WERI-Rb-1 (cell line): Measurements from ENCODE around the gene CMTM8.

ENCODE experiments used
- DNase-seq: peaks from one replicate; pipeline ENCODE4 v3.0.0-alpha.2; 2020
- H3K27ac ChIP-seq: fragments of 250-450 bp; sonication (Bioruptor Pico); 2 replicates; pipeline ENCODE4 v1.5.1; 2020; ENCODE audit warnings: mild to moderate bottlenecking, moderate library complexity
- H3K27me3 ChIP-seq: fragments of 250-450 bp; sonication (Bioruptor Pico); 2 replicates; pipeline ENCODE4 v1.5.1; 2021; ENCODE audit warnings: mild to moderate bottlenecking, low read depth, moderate library complexity; ENCODE audit not compliant: insufficient read depth, severe bottlenecking
- H3K36me3 ChIP-seq: fragments of 250-450 bp; sonication (Bioruptor Pico); 2 replicates; pipeline ENCODE4 v1.5.1; 2020; ENCODE audit warnings: mild to moderate bottlenecking, moderate library complexity
- H3K4me3 ChIP-seq: 2 replicates; pipeline ENCODE4 v1.5.1; 2011; ENCODE audit warnings: low read depth, mild to moderate bottlenecking, control low read depth, low read length
- H3K9me3 ChIP-seq: fragments of 250-450 bp; sonication (Bioruptor Pico); 2 replicates; pipeline ENCODE4 v1.5.1; 2021; ENCODE audit warnings: mild to moderate bottlenecking, moderate library complexity; ENCODE audit not compliant: severe bottlenecking
- CTCF ChIP-seq: IDR thresholded peaks from 2 replicates; pipeline ENCODE4 v1.5.1; 2011; ENCODE audit warnings: low read depth, mild to moderate bottlenecking, control low read depth, inconsistent platforms, low read length

The CMTM8 gene

GRCh38 chr3:32203854-32204253 lies 34.6 kb upstream of the CMTM8 start:
- no peak overlapping the region for H3K4me3 ChIP-seq
- no peak for TF ChIP-seq CTCF
- no peaks in the 10 kb centered on the region for H3K36me3 ChIP-seq
- no peak overlapping the region for H3K27ac ChIP-seq
- DNase-seq = no peak
- no peaks in the 10 kb centered on the region for H3K27me3 ChIP-seq
- H3K9me3 ChIP-seq = no peaks in the 10 kb centered on the region

DNA sequence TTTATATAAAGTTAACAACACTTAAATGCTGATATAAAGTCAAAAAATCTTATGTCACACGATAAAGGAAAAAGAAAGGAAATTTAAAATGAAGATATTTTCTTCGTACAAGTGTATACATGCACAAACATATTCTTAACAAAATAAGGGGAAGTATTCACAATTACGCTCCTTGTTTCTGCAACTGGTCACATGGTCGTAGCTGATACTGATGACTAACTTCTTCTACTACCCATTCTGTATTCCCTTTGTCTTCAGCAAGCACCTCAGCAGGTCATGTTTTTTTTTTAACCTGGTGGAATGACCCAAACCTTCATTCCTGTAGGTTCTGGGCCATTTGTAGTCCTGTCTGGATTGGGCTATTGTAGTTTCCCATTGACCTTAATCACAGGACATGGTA lies 30.0 kb upstream of the CMTM8 start:
- H3K4me3 ChIP-seq = no peak overlapping the region
- H3K27ac ChIP-seq = no peak overlapping the region
- no peak for DNase-seq
- no peaks in the 10 kb centered on the region for H3K9me3 ChIP-seq
- TF ChIP-seq CTCF = no peak
- no peaks in the 10 kb centered on the region for H3K27me3 ChIP-seq
- no peaks in the 10 kb centered on the region for H3K36me3 ChIP-seq

DNA sequence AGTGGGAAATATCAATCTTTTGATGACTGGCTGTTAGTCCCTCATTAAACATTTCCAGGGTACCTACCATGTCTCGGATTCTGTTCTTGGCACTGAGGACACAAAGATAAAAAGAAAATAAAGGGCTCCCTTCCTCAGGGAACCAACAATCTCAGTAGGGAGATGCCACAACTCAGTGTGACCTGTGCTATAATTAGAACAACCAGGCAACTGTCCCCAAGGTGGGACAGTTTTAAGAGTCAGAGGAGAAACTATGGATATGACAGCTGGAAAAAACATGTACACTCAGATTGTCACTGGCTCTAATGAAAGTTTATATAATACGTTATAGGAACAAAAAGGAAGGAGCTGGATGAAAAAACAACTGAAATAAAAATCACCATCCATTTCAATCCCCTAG lies 23.3 kb upstream of the CMTM8 start:
- no peak for TF ChIP-seq CTCF
- H3K27ac ChIP-seq = no peak overlapping the region
- H3K9me3 ChIP-seq = no peaks in the 10 kb centered on the region
- no peak overlapping the region for H3K4me3 ChIP-seq
- no peaks in the 10 kb centered on the region for H3K27me3 ChIP-seq
- no peaks in the 10 kb centered on the region for H3K36me3 ChIP-seq
- no peak for DNase-seq

DNA sequence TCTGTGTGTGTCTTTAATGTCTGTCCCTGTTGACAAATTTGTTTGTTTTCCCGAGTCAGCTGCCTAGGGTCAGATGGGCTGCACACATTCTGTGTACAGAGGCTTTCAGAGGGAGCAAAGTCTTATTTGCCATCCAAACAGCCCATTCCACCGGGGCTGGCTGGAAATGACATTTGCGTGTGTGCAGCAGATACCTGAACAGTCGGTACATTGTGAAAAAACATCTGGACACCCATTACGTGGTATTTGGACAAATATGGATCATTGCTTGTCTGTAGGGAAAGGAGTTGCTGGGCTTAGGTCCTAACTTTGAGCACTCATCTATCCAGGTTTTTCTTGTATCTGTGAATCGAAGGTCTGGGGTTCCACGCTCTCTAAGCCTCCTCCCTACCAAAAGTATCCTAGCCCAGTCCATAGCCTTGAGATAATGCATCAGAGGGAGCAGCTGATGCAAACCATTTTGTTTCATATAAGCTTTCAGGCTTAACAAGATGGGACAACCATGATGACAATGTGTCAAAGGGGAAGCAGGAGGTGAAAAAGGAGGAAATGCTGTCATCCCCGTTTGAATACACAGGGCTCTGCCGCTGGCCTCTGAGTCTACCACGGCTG lies 22.2 kb upstream of the CMTM8 start:
- no peak for TF ChIP-seq CTCF
- Histone ChIP-seq H3K27ac (no peak overlapping the region), H3K9me3 (no peaks in the 10 kb centered on the region), H3K4me3 (no peak overlapping the region), H3K36me3 (no peaks in the 10 kb centered on the region), H3K27me3 (no peaks in the 10 kb centered on the region)
- DNase-seq = no peak

DNA sequence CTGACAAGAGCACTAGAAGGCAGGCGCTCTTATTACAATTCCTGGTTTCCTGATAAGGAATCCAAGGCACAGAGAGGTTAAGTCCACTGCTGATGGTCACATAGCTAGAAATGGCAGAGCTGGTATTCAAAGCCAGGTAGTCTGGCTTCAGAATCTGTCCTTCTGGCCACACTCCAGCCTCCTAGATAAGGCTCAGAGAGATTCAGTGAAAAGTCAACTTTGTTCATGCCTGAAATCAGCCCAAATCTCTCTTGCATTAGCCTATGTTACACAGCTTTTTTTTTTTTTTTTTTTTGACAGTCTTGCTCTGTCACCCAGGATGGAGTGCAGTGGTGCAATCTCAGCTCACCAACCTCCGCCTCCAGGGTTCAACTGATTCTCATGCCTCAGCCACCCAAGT lies 21.1 kb upstream of the CMTM8 start:
- H3K36me3 ChIP-seq = no peaks in the 10 kb centered on the region
- no peak for TF ChIP-seq CTCF
- no peak for DNase-seq
- H3K4me3 ChIP-seq = no peak overlapping the region
- H3K9me3 ChIP-seq = no peaks in the 10 kb centered on the region
- H3K27me3 ChIP-seq = no peaks in the 10 kb centered on the region
- no peak overlapping the region for H3K27ac ChIP-seq

GRCh38 chr3:32219537-32219936 lies 18.9 kb upstream of the CMTM8 start:
- H3K27ac ChIP-seq = no peak overlapping the region
- TF ChIP-seq CTCF = no peak

More at GRCh38 chr3:32219537-32219936, 18.9 kb upstream of the CMTM8 start:
- Histone ChIP-seq H3K4me3 (no peak overlapping the region), H3K27me3 (no peaks in the 10 kb centered on the region), H3K36me3 (no peaks in the 10 kb centered on the region), H3K9me3 (no peaks in the 10 kb centered on the region)
- no peak for DNase-seq
